PFSK-1 (cell line): Measurements from ENCODE around the gene FBXO8.

ENCODE experiments used
- POLR2AphosphoS5 ChIP-seq: IDR thresholded peaks from 2 replicates; pipeline ENCODE4 v1.6.1; 2012; ENCODE audit warnings: low read depth, mild to moderate bottlenecking, control low read depth, low read length, moderate library complexity
- REST ChIP-seq, 2 experiments: IDR thresholded peaks; 2 replicates each; pipeline versions ENCODE4 v1.6.1 to v1.8.0; 2011 to 2012; ENCODE audit warnings: low read depth in 2 of 2, low read length in 2 of 2, control low read depth in 1 of 2, inconsistent platforms in 1 of 2, mild to moderate bottlenecking in 1 of 2, moderate library complexity in 1 of 2; ENCODE audit not compliant: insufficient read depth in 1 of 2
- SIN3A ChIP-seq: IDR thresholded peaks from 2 replicates; pipeline ENCODE4 v1.6.1; 2012; ENCODE audit warnings: mild to moderate bottlenecking, low read length, moderate library complexity, borderline replicate concordance; ENCODE audit not compliant: insufficient read depth
- TAF1 ChIP-seq: IDR thresholded peaks from 2 replicates; pipeline ENCODE4 v1.6.1; 2012; ENCODE audit warnings: low read length, control low read depth, borderline replicate concordance; ENCODE audit not compliant: insufficient read depth

- TF ChIP-seq SIN3A (no peak), POLR2AphosphoS5 (no peak), TAF1 (no peak), REST (IDR thresholded peaks at IDR 0.05; ENCODE audit: insufficient read depth in 1 of 2, low read depth in 2 of 2, low read length in 2 of 2) (no peak)
These were observed 52.8 kb downstream of the FBXO8 start for GRCh38 chr4:174230680-174231079.
